ENCODE results near the gene CADPS.

GRCh38 chr3:62859203-62859791 lies 15.9 kb downstream of the CADPS start:
- TF ChIP-seq CTCF (conservative IDR thresholded peaks at IDR 0.05; ENCODE audit: low read depth, low read length) (no peak), EZH2 (IDR thresholded peaks at IDR 0.05; ENCODE audit: borderline replicate concordance, low read depth, low read length, poor library complexity, severe bottlenecking) (no peak)

All from A673 (cell line).